ENCODE measurements around the gene PRMT5. TPM values are rescaled to one million over a fixed set of nuclear protein-coding genes. Genes with fewer than 3 reads are reported as not detected.
A peak's percentile ranks its signal among the peaks of the same experiment; 100 is the strongest.

Gene PRMT5
- total and polyA plus RNA-seq, 10 donors: 18.6 to 44.7 (median 35.9) TPM

DNA sequence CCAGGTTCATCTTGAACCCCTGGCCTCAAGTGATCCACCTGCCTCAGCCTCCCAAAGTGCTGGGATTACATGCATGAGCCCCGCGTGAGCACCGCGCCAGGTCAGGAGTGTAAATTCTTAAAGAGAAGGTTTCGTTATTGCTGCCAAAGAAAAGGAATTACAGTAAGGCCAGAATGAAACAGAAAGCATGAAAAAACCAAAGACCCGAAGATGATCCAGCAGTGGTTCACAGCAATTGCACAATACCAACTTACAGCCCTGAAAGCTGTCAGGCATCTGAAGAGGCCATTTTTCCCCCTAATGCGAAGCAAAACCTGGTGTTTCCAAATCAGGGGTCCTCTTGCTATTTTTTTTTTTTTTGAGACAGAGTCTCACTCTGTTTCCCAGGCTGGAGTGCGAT is 20.6 kb downstream of the PRMT5 start:
- Histone ChIP-seq H3K36me3 (peaks cover 21 to 100% (median 73%) of the 10 kb centered on the region in 6 donors), H3K27ac (peak overlapping the region in 6 of 8 donors; percentile 11 to 64 (median 38)), H3K4me3 (no peak overlapping the region), H3K27me3 (replicated peaks in 1 of 7) (no peaks in the 10 kb centered on the region), H3K9me3 (no peaks in the 10 kb centered on the region), H3K4me1 (peaks cover 2 to 57% (median 14%) of the 10 kb centered on the region in 6 donors)
- 60 to 88% (median 70%) methylated on average over 8 of the region's 8 CpGs for WGBS, 5 donors
- DNase-seq: no peak
- TF ChIP-seq POLR2A (IDR thresholded peaks at IDR 0.05) (no peak), POLR2AphosphoS5 (IDR thresholded peaks at IDR 0.05) (no peak), CTCF (IDR thresholded peaks at IDR 0.05 in 8 of 11, conservative IDR thresholded peaks at IDR 0.05 in 3 of 11) (no peak)
- intact Hi-C loops (cut with DNase I; ENCODE audit: low total_unique reads): no loop called here

DNA sequence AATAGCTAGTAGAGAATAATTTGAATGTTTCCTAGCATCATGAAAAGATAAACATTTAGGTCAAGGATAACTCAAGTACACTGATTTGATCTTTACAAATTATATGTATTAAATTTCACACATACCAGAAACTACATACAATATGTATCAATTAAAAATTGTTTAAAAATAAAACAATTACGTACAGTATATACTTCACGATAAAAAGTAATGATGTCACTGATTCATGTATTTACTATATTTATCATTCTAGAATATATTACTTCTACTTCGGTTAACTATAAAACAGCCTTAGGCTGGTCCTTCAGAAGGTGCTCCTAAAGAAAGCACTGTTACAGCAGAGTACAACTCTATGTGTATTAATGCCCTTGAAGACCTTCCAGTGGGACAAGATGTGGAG is 21.7 kb downstream of the PRMT5 start:
- TF ChIP-seq POLR2A (IDR thresholded peaks at IDR 0.05) (no peak), POLR2AphosphoS5 (IDR thresholded peaks at IDR 0.05) (no peak), CTCF (IDR thresholded peaks at IDR 0.05 in 8 of 11, conservative IDR thresholded peaks at IDR 0.05 in 3 of 11) (no peak)
- intact Hi-C loops (cut with DNase I; ENCODE audit: low total_unique reads): no loop called here
- Histone ChIP-seq H3K36me3 (peaks cover 25 to 100% (median 85%) of the 10 kb centered on the region in 6 donors), H3K9me3 (no peaks in the 10 kb centered on the region), H3K27ac (no peak overlapping the region), H3K27me3 (replicated peaks in 1 of 7) (no peaks in the 10 kb centered on the region), H3K4me1 (peaks cover 2 to 45% (median 11%) of the 10 kb centered on the region in 6 donors), H3K4me3 (no peak overlapping the region)
- no peak for DNase-seq
- WGBS, 5 donors: 91 to 97% (median 94%) methylated on average over 3 of the region's 3 CpGs

GRCh38 chr14:22906073-22906472 is 23.1 kb downstream of the PRMT5 start:
- H3K9me3 ChIP-seq: no peaks in the 10 kb centered on the region
- H3K4me1 ChIP-seq: peaks cover 0 to 32% (median 8%) of the 10 kb centered on the region in 6 donors
- no peak overlapping the region for H3K27ac ChIP-seq
- intact Hi-C loops (cut with DNase I; ENCODE audit: low total_unique reads): no loop called here
- 96 to 98% (median 97%) methylated on average over 20 of the region's 20 CpGs for WGBS, 5 donors
- H3K36me3 ChIP-seq: peaks cover 25 to 100% (median 95%) of the 10 kb centered on the region in 6 donors
- H3K27me3 ChIP-seq (replicated peaks in 1 of 7): no peaks in the 10 kb centered on the region
- TF ChIP-seq POLR2AphosphoS5 (IDR thresholded peaks at IDR 0.05) (peak in 1 of 3 donors; percentile 41), POLR2A (IDR thresholded peaks at IDR 0.05) (no peak)
- no peak overlapping the region for H3K4me3 ChIP-seq
- no peak for DNase-seq

GRCh38 chr14:22905627-22906026 is 23.5 kb downstream of the PRMT5 start:
- DNase-seq: no peak
- H3K4me1 ChIP-seq: peaks cover 0 to 30% (median 10%) of the 10 kb centered on the region in 6 donors
- H3K27ac ChIP-seq: no peak overlapping the region
- no peaks in the 10 kb centered on the region for H3K27me3 ChIP-seq (replicated peaks in 1 of 7)
- TF ChIP-seq CTCF (IDR thresholded peaks at IDR 0.05 in 8 of 11, conservative IDR thresholded peaks at IDR 0.05 in 3 of 11): no peak
- no peak for TF ChIP-seq POLR2A (IDR thresholded peaks at IDR 0.05)
- TF ChIP-seq POLR2AphosphoS5 (IDR thresholded peaks at IDR 0.05): no peak
- 93 to 97% (median 95%) methylated on average over 4 of the region's 4 CpGs for WGBS, 5 donors
- peaks cover 25 to 100% (median 97%) of the 10 kb centered on the region in 6 donors for H3K36me3 ChIP-seq
- no peak overlapping the region for H3K4me3 ChIP-seq
- intact Hi-C loops (cut with DNase I; ENCODE audit: low total_unique reads): no loop called here
- H3K9me3 ChIP-seq: no peaks in the 10 kb centered on the region

DNA sequence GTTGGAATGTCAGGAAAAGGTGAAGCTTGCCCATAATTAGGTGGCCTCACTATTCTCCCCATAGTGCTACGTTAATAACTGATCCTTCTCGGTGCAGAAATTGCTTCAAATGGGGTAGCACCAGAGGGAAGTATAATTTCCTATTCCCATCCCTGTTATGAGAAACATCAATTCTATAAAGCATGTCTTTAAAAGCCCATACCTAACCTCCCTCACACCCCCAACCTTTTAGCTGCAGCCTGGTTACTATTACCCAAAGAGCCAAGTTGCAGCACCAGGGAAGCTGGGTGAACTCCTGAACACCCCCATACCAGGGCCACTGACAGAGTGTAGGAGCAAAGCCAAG is 25.5 kb downstream of the PRMT5 start:
- Histone ChIP-seq H3K36me3 (peaks cover 22 to 100% (median 88%) of the 10 kb centered on the region in 6 donors), H3K4me3 (no peak overlapping the region), H3K27ac (no peak overlapping the region), H3K4me1 (peaks cover 0 to 24% (median 9%) of the 10 kb centered on the region in 6 donors), H3K27me3 (replicated peaks in 1 of 7) (no peaks in the 10 kb centered on the region), H3K9me3 (no peaks in the 10 kb centered on the region)
- WGBS, 5 donors: 95 to 100% (median 98%) methylated on average over 2 of the region's 2 CpGs
- TF ChIP-seq POLR2A (IDR thresholded peaks at IDR 0.05): no peak
- no peak for TF ChIP-seq POLR2AphosphoS5 (IDR thresholded peaks at IDR 0.05)
- no peak for TF ChIP-seq CTCF (IDR thresholded peaks at IDR 0.05 in 8 of 11, conservative IDR thresholded peaks at IDR 0.05 in 3 of 11)
- no peak for DNase-seq
- intact Hi-C loops (cut with DNase I; ENCODE audit: low total_unique reads): no loop called here

All from spleen (tissue), 11 donors.